H7 (cell line): ENCODE results near the gene VSIG1. TPM values are rescaled to one million over a fixed set of nuclear protein-coding genes. Genes with fewer than 3 reads are reported as not detected.

Source experiments
- DNase-seq: peaks from one replicate; pipeline ENCODE4 v3.0.0; 2012
- H3K27me3 ChIP-seq: 2 replicates; pipeline ENCODE4 v1.6.0; 2011; ENCODE audit warnings: mild to moderate bottlenecking, low read length; ENCODE audit not compliant: control insufficient read depth, insufficient read depth
- H3K36me3 ChIP-seq: replicated peaks from 2 replicates; pipeline ENCODE4 v1.5.1; 2011; ENCODE audit warnings: low read length; ENCODE audit not compliant: control insufficient read depth, insufficient read depth
- H3K4me3 ChIP-seq: 2 replicates; pipeline ENCODE4 v1.5.1; 2011; ENCODE audit warnings: low read depth, mild to moderate bottlenecking, control low read depth, low read length, moderate library complexity; ENCODE audit not compliant: insufficient read depth
- total RNA-seq: library from RNA; depleted of rRNA; stranded (reverse); fragments of >200 nt; shearing (Covaris generic); gene quantifications from 2 replicates; pipeline ENCODE4 v1.2.3, GENCODE V29; 2014; rRNA removed

VSIG1 gene
- 3.0 and 4.1 TPM in 2 replicates for total RNA-seq

DNA sequence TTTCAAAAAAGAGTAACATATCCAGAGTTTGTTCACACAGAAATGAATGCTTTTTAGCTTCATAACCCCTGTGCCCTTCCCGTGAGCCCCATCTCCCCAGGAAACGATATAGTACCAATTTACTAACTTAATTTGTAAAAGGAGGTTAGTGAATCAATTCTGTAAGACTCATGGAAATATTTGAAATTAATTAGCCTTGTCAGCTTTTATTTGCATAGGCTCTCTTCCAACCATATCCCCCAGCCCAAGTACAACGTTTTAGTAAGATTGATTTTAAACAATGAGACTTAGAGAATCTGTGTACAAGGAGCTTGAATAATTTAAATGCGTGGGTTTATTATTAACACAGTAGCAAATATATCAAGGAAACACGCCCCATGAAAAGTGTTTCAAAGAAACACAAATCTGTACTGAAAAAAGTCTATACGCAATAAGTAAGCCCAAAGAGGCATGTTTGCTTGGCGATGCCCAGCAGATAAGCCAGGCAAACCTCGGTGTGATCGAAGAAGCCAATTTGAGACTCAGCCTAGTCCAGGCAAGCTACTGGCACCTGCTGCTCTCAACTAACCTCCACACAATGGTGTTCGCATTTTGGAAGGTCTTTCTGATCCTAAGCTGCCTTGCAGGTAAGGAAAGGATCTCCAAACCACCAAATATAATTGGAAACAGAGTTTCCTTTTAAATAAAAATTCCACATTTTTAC lies at the start of gene VSIG1:
Gene VSIG1 (plus strand): TSS at position 512 of the 703 bp plus-strand sequence. CDS start 66 bp downstream, at position 578.
- no peaks in the 10 kb centered on the region for H3K36me3 ChIP-seq
- H3K27me3 ChIP-seq, result no peaks in the 10 kb centered on the region
- DNase-seq, result no peak
- no peak within 1 kb of the TSS for H3K4me3 ChIP-seq

DNA sequence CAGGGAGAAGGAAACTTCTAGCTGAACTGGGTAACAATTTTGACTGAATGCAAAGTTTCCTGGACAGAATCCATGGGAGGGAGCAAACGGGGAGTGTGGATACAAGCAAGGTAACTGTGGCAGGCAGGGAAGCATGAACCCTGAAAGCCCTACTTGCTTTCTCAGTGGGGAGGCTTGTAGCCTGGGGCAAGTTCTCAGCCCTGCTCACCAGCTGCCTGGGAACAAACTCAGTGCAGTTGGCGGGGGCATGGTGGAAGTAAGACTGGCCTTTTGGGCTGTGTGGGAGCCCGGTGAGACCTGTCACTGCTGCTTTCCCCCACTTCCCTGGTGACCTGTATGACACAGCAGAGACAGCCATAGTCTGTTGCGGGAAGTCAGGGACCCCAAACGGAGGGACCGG lies 48.7 kb upstream of the VSIG1 start:
- H3K36me3 ChIP-seq, result peaks cover 9% of the 10 kb centered on the region
- H3K27me3 ChIP-seq, result no peaks in the 10 kb centered on the region
- no peak overlapping the region for H3K4me3 ChIP-seq
- no peak for DNase-seq

DNA sequence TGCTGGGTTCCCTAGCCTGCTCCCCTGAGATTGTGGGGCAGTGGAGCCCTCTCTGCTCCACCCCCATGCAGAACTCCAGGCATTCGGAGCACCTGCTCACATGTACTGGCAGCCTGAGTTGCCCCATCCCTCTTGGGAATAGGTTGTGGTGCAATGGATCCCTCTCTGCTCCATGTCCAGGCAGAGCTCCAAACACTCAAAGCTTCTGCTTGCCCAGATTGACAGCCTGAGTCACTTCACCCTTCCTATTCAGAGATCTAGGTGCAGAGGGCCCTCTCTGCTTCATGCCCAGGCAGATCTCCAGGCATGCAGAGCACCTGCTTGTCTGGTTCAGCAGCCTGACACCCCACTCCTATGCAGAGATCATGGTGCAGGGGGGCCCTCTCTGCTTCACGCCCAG lies 44.1 kb upstream of the VSIG1 start:
- Histone ChIP-seq H3K4me3 (no peak overlapping the region), H3K36me3 (peaks cover 1% of the 10 kb centered on the region; the same call in 1 of the 2 replicates), H3K27me3 (no peaks in the 10 kb centered on the region)
- DNase-seq, result no peak

DNA sequence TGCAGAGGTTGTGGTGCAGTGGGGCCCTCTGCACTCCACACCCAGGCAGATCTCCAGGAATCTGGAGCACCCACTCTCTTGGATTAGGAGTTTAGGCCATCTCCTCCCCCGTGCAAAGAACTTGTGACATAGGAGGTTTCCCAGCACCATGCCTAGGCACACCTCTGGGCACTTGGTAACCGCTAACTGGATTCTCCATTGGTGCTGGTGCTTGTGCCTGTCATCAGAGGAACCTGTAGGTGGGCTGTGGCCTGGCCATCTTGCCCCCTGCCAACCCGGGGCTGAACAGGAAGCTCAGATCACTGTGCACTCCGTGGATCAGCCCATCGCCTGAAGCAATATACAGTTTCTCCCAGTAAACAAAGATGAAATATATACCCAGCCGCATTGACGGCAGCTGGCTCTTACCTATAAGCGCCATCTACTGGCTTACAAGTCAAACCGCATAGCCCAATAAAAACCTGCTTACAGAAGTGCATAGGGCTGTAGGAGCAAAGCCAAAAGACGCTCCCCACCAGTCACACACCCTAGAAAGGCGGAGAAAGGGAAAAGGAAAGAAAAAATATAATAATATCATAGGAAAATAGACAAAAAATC lies 43.5 kb upstream of the VSIG1 start:
- no peaks in the 10 kb centered on the region for H3K27me3 ChIP-seq
- peak; percentile 31 for DNase-seq
- H3K4me3 ChIP-seq, result no peak overlapping the region
- no peaks in the 10 kb centered on the region for H3K36me3 ChIP-seq

DNA sequence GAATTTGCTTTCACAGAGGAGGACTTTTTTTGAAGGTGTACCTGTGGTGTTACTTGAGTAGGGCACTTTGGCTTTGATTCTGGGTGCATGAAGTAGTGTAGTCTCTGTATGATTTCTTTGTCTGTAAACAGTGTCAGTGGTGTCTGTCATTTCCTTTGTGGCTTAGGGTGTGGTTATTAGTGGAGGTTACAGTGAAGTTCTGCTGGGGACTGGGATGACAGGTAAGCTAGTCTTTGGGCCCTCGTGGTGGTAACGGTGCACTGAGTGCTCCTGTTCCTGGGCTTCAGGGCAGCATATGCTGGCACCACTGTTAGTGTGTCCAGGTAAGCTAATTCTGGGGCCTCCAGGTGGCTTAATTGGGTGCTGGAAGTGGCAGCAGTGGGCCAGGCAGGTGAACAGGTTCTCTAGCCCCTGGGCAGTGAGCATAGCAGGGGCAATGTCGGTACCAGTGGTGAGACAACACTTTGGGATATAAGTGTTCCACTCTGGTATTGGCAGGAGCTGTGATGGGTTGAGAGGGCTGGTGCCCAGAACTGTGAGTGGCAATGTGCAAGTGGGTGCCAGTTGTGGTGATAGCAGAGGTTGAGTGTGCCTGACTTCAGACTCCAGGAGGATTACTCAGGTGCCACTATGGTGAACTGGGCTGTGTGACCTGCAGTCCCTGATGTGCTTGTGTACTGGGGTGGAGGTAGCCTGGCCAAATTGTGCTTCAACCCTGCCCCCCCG lies 26.0 kb upstream of the VSIG1 start:
- Histone ChIP-seq H3K4me3 (no peak overlapping the region), H3K36me3 (no peaks in the 10 kb centered on the region)
- DNase-seq, result no peak

DNA sequence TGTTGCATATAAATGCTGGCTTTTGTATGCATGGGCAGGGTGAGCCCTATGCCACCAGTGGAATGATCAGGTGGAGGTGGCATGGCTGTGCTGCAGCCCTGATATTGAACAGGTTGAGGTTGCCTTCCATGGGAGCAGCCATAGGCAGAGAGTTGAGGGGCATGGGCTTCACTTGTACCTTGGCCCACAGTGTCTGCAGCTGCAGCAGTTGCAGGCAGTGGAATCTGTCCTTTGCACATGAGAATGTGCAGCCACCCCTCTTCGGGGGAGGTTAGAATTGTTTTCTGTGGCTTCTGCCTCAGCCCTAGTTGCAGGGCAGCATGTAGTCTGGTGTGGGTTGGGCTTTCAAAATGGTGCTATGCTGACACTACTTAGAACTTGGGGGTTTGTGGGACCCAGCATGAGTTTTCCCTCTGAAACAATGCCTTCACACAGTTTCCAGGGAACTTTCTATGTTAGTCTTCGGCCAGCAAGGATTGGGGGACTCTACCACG lies 25.4 kb upstream of the VSIG1 start:
- no peaks in the 10 kb centered on the region for H3K36me3 ChIP-seq
- H3K4me3 ChIP-seq, result no peak overlapping the region
- H3K27me3 ChIP-seq, result no peaks in the 10 kb centered on the region
- DNase-seq, result no peak

More for the DNA sequence above, 26.0 kb upstream of the VSIG1 start:
- no peaks in the 10 kb centered on the region for H3K27me3 ChIP-seq

DNA sequence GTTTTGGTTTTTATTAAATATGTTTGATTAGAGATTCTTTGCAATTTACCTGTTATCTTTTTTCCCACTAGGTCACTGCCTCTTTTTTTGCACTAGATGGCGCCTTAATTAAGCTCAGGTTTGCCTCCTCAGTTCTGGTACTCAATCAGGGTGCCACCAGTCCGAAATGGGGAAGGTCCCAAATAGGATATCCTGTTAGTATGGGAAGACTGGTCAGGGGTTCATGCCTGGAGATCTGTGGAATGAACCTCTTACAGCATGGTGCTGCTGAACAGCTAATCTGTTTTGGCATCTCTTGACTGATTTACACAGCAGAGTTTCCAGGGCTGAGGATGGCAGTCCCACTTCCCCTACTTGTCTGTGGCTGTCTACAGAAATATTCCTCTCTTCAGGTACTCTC lies 24.2 kb upstream of the VSIG1 start:
- no peaks in the 10 kb centered on the region for H3K27me3 ChIP-seq
- peak; percentile 38 for DNase-seq
- no peak overlapping the region for H3K4me3 ChIP-seq
- H3K36me3 ChIP-seq, result no peaks in the 10 kb centered on the region

DNA sequence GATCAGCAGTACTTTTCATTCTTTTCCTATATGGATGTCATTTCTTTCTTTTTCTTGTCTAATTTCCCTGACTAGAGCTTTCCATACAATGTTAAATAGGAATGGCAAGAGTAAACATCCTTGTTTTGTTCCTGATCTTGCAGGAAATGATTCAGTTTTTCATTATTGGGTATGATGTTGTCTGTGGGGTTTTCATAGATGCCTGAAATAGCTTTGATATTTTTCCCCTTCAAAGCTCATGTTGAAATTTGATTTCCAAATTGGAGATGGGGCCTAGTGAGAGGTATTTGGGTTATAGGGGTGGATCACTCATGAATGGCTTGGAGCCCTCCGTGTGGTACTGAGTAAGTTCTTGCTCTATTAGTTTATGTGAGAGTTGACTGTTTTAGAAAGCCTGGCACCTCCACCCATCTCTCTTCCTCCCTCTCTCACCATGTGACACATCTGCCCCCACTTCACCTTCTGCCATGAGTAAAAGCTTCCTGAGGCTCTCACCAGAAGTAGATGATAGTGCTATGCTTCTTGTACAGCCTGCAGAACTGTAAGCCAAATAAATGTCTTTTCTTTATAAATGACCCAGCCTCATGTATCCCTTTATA lies 22.3 kb upstream of the VSIG1 start:
- Histone ChIP-seq H3K4me3 (no peak overlapping the region), H3K36me3 (no peaks in the 10 kb centered on the region), H3K27me3 (no peaks in the 10 kb centered on the region)
- DNase-seq, result no peak

DNA sequence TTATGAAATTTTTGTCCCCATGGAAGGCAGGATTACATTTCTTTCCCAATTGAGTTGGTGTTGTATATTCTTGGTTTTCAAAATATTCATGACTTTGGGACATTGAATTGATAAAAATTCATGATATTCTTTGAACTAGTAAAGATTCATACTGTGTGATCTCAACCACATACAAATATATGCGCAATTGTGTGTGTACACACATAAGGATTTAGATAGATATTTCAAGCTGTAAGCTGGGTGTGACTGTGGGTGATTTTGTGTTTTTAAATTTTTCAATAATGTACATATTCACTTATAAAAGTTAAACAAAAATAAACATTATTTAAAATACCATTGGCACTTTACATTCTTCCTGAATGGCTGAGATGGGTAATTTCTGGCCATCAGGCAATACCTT lies 19.5 kb upstream of the VSIG1 start:
- Histone ChIP-seq H3K36me3 (no peaks in the 10 kb centered on the region), H3K27me3 (no peaks in the 10 kb centered on the region), H3K4me3 (no peak overlapping the region)
- no peak for DNase-seq

DNA sequence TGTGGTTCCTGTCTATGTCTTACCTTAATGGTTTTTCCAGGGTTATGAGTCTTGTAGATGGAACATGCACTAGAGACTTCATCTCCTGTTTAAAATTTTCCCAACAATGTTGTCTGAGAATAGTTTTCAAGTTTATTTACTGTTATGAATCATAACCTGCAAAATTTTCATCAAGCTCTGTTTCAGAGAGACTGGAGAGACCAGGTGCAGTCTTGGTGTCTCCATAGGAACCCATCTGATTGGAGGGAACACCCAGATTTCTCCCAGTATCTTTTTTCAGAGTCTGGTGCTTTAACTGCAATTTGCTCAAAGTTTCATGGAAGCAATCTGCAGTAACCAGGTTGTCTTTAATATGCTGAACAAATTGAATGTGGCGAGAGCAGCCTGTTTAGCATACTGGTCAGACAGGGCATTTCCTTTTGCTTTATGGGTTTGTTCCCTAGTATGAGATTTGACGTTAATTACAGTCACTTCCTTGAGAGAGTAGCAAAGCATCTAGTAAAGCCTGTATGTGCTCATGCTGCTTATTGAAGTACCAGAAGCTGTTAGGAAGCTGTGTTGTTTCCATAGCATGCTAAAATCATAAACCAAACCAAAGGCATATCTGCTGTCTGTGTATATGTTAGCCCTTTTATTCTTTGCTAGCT lies 18.8 kb upstream of the VSIG1 start:
- DNase-seq, result no peak
- H3K36me3 ChIP-seq, result no peaks in the 10 kb centered on the region

DNA sequence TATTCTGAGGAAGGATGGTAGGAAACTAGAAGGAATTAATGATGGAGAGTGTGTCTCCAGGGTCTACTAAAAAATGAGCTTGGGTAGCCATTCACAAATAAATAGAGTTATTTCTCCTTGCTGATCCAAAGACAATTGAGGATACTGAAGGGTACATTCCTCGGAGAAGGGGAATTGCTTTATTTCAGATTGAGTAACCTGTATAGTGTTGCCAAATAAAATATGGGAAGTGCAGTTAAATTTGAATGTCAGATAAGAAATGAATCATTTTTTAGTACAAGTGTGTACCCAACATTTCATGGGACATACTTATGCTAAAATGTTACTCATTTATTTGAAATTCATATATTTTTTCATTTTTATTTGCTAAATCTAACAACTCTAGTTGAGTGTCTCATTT lies 16.0 kb upstream of the VSIG1 start:
- Histone ChIP-seq H3K4me3 (no peak overlapping the region), H3K27me3 (no peaks in the 10 kb centered on the region), H3K36me3 (no peaks in the 10 kb centered on the region)
- no peak for DNase-seq

More for the DNA sequence above, 18.8 kb upstream of the VSIG1 start:
- Histone ChIP-seq H3K4me3 (no peak overlapping the region), H3K27me3 (no peaks in the 10 kb centered on the region)

DNA sequence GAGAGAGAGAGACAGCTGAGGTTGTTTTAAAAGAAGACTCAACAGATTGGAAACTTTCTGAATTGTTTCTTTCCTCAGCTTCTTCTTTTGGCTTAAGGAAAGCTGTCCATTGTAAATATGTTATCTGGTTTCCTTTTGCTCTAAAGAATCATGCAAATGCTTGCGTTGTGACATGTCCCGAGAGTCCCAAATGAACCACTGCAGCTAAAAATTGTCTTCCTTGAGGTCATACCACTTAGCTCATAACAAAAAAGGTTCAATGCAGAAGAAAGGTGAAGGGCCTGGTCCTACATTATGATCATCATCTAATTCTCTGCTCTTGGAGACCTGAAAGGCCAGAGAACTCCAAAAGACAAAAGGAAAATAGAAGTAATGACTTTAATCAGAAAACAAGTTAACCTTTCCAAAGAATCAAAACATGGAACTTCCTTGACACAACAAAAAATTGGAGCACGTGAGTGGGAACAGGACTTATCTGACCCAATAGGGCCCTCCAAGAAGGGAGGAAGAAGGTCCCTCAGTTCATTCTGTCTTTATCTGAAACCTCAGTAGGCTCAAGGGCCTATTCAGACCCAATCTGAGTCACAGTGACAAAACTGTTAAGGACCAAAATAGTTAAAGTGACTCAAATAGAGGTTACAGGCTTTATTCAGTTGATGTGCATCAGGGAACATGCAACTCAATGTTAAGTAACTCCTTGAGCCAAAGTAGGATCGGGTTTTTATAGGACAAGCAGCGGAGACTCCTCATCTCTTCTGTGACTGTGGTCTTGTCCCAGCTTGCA lies 14.7 kb upstream of the VSIG1 start:
- Histone ChIP-seq H3K36me3 (no peaks in the 10 kb centered on the region), H3K4me3 (no peak overlapping the region), H3K27me3 (no peaks in the 10 kb centered on the region)
- no peak for DNase-seq

DNA sequence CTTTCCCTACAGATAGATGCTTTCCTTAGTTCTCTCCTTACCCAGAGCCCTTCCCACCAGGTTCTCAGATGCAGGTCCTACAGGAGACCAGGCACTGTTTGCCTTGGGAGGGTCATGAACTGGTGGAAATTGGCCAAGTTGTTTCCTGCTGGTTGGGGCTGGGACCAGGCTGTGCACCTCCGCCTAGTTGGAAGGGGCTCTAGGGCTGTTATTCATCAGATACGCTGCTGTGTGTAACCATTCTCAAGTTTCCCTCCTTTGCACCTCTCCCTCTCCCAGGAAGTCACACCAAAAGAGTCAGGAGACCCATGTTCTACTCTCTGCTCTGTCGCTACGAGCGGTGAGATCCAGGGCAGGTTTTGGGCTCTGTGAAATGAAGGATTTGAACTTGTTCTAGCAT lies 11.9 kb upstream of the VSIG1 start:
- DNase-seq, result no peak
- Histone ChIP-seq H3K36me3 (no peaks in the 10 kb centered on the region), H3K4me3 (no peak overlapping the region), H3K27me3 (no peaks in the 10 kb centered on the region)

DNA sequence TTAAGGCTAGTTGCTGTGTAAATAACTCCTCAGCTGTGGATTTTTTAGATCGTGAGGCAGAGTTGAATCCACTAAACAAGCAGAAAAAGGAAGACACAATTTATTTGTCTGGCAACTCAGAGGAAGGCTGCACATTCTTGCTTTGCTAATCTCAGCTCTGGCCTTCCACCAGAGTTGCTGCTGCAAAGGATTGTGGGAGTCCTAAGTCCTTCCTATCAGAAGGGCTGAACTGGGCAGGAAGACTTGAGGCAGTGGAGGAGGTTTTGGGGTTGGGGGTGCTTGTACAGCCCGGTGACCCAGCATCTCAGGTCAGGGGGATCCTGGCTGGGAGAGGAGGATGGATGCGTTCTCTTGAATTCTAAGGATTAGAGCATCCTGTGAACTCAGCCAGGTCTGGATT lies 11.0 kb upstream of the VSIG1 start:
- Histone ChIP-seq H3K36me3 (no peaks in the 10 kb centered on the region), H3K27me3 (no peaks in the 10 kb centered on the region), H3K4me3 (no peak overlapping the region)
- no peak for DNase-seq
